Fibroblast of lung (primary cell): ENCODE measurements around the gene TUBGCP6. TPM values are rescaled to one million over a fixed set of nuclear protein-coding genes. Genes with fewer than 3 reads are reported as not detected.

ENCODE experiments used
- DNase-seq, 2 donors: peaks; one replicate each; pipeline versions ENCODE4 v3.0.0 to v3.0.0-alpha.2; 2010; ENCODE audit warnings: low read depth in 2 of 2
- H2AFZ ChIP-seq: 2 replicates; pipeline ENCODE4 v1.5.1; 2012; ENCODE audit warnings: low read length, control low read depth, inconsistent platforms
- H3K27ac ChIP-seq: 2 replicates; pipeline ENCODE4 v1.5.1; 2011; ENCODE audit warnings: low read length, control low read depth; ENCODE audit not compliant: insufficient read depth
- H3K27me3 ChIP-seq: 2 replicates; pipeline ENCODE4 v1.5.1; 2011; ENCODE audit warnings: mild to moderate bottlenecking, low read length; ENCODE audit not compliant: control insufficient read depth, insufficient read depth
- H3K36me3 ChIP-seq: 2 replicates; pipeline ENCODE4 v1.5.1; 2011; ENCODE audit warnings: low read length; ENCODE audit not compliant: control insufficient read depth, insufficient read depth
- H3K4me1 ChIP-seq: 2 replicates; pipeline ENCODE4 v1.5.1; 2011; ENCODE audit warnings: low read length; ENCODE audit not compliant: control insufficient read depth, insufficient read depth; ENCODE audit errors: extremely low read depth
- H3K4me2 ChIP-seq: 2 replicates; pipeline ENCODE4 v1.5.1; 2011; ENCODE audit warnings: low read length, control low read depth; ENCODE audit not compliant: insufficient read depth; ENCODE audit errors: extremely low read depth
- H3K4me3 ChIP-seq, 4 experiments: fragments of 200-600 bp in 1 of 4; sonication (generic) in 1 of 4; replicated peaks in 1 of 4; 2 replicates each; pipeline ENCODE4 v1.5.1; 2011 to 2016; ENCODE audit warnings: low read length in 4 of 4, low read depth in 3 of 4, mild to moderate bottlenecking in 3 of 4, control low read depth in 2 of 4, inconsistent platforms in 1 of 4, mixed read lengths in 1 of 4; ENCODE audit not compliant: insufficient read depth in 1 of 4; ENCODE audit errors: control extremely low read depth in 1 of 4
- H3K79me2 ChIP-seq: 2 replicates; pipeline ENCODE4 v1.5.1; 2012; ENCODE audit warnings: mild to moderate bottlenecking, low read length, inconsistent platforms; ENCODE audit not compliant: control insufficient read depth, insufficient read depth
- H3K9ac ChIP-seq: 2 replicates; pipeline ENCODE4 v1.5.1; 2011; ENCODE audit warnings: mild to moderate bottlenecking, low read length, control low read depth; ENCODE audit not compliant: insufficient read depth
- H3K9me3 ChIP-seq: 2 replicates; pipeline ENCODE4 v1.5.1; 2012; ENCODE audit warnings: low read depth, low read length; ENCODE audit not compliant: control insufficient read depth, insufficient read depth
- H4K20me1 ChIP-seq: 2 replicates; pipeline ENCODE4 v1.5.1; 2011; ENCODE audit warnings: low read length; ENCODE audit not compliant: control insufficient read depth, insufficient read depth; ENCODE audit errors: extremely low read depth
- EZH2 ChIP-seq: IDR thresholded peaks from 2 replicates; pipeline ENCODE4 v1.5.1; 2012; ENCODE audit warnings: low read length, control low read depth, mild to moderate bottlenecking; ENCODE audit errors: missing control alignments
- polyA minus RNA-seq: library from RNA; depleted of rRNA, polyadenylated mRNA; stranded (reverse); fragments of >200 nt; gene quantifications from 2 replicates; pipeline ENCODE4 v1.2.3, GENCODE V29; 2011; ENCODE audit warnings: low replicate concordance
- polyA plus RNA-seq, 2 donors: library from polyadenylated mRNA; depleted of rRNA in 1 of 2; stranded (reverse) in 1 of 2; unstranded in 1 of 2; fragments of >200 nt; gene quantifications; 2 replicates each; pipeline ENCODE4 v1.2.1, GENCODE V29; 2011 to 2012; ENCODE audit warnings: missing spikeins in 1 of 2
- total RNA-seq: library from RNA; depleted of rRNA; stranded (reverse); fragments of >200 nt; gene quantifications from 2 replicates; pipeline ENCODE4 v1.2.1, GENCODE V29; 2014
- TF ChIP-seq, protein P1 (sequence below), 2 donors: IDR thresholded peaks in 1 of 2; conservative IDR thresholded peaks in 1 of 2; 1 replicate in 1 of 2; 2 replicates in 1 of 2; pipeline ENCODE4 v1.5.1; 2011 to 2012; ENCODE audit warnings: low read length in 2 of 2, control low read depth in 1 of 2, inconsistent platforms in 1 of 2, low read depth in 1 of 2, mild to moderate bottlenecking in 1 of 2

Gene TUBGCP6, protein sequence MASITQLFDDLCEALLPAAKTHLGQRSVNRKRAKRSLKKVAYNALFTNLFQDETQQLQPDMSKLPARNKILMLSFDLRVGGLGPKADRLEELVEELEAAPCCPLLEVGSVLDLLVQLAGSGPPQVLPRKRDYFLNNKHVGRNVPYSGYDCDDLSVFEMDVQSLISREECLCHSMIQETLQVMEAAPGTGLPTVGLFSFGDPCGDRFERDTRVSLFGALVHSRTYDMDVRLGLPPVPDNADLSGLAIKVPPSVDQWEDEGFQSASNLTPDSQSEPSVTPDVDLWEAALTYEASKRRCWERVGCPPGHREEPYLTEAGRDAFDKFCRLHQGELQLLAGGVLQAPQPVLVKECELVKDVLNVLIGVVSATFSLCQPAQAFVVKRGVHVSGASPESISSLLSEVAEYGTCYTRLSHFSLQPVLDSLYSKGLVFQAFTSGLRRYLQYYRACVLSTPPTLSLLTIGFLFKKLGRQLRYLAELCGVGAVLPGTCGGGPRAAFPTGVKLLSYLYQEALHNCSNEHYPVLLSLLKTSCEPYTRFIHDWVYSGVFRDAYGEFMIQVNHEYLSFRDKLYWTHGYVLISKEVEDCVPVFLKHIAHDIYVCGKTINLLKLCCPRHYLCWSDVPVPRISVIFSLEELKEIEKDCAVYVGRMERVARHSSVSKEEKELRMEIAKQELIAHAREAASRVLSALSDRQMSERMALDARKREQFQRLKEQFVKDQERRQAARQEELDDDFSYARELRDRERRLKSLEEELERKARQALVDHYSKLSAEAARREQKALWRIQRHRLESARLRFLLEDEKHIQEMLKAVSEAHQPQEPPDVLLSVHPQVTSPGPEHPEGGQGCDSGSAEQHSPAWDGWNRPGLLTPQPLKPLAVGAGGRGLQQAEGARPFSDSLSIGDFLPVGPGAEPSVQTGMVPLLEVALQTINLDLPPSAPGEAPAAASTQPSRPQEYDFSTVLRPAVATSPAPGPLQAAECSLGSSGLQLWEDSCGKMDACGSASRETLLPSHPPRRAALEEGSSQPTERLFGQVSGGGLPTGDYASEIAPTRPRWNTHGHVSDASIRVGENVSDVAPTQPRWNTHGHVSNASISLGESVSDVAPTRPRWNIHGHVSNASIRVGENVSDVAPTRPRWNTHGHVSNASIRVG (N-terminal part only)
- 19.0 and 23.8 TPM in 2 replicates for total RNA-seq
- polyA plus RNA-seq: 6.7 and 7.3 TPM in 2 replicates
- polyA plus RNA-seq (2012): 10.8 and 11.2 TPM in 2 replicates
- polyA minus RNA-seq: 17.3 and 18.7 TPM in 2 replicates

DNA sequence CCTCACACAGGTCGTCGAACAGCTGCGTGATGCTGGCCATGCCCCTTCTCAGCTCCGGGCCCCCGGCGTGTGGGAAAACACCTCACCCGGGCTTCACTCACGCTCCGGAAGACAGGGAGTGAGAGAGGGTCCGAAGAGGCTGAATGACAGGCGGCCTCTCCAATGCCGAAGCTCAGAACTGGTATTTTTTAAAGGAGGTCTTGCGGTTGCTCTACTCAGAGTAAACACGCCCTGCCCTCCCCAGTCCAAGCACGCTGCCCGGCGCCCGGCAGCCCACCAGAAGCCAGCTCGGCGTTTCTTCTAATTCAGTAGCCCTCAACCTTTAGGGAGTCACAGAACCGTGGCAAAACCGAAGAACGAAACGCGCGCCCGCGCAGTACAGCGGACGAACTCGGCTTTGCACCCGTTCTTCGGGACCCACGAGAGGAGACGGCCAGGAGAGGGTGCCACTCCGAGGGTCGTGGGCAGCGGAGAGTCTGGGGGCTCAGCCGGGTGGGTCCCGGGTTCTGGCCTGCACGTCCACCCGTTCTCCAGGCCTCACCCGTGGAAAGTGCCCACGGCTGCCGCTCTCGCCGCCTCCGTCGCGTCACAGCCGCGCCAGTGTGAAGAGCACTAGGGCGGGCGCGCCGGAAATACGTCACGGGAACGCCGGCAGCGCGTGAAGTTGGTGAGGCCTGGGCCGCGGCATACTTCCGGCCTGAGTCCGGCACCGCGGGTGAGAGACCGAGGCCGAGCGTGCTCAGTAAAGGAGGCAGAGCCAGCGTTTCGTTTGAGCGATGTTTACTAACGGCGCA lies at the start of gene TUBGCP6:
Gene TUBGCP6 (minus strand): TSS at position 604 of the 794 bp plus-strand sequence. CDS start 564 bp downstream, at position 40.
- peak; percentile 91 to 94 for DNase-seq
- Histone ChIP-seq H3K4me1 (peaks cover 14% of the 10 kb centered on the region), H3K36me3 (peaks cover 35% of the 10 kb centered on the region), H3K27ac (peak within 1 kb of the TSS; percentile 88), H3K9me3 (no peaks in the 10 kb centered on the region), H3K4me3 (peak within 1 kb of the TSS; percentile 93 to 100 (median 95)), H4K20me1 (no peaks in the 10 kb centered on the region), H3K79me2 (peaks cover 58% of the 10 kb centered on the region), H2AFZ (peak within 1 kb of the TSS; percentile 95), H3K9ac (peak within 1 kb of the TSS; percentile 94), H3K27me3 (no peaks in the 10 kb centered on the region), H3K4me2 (peak within 1 kb of the TSS; percentile 98)
- TF ChIP-seq, protein P1, sequence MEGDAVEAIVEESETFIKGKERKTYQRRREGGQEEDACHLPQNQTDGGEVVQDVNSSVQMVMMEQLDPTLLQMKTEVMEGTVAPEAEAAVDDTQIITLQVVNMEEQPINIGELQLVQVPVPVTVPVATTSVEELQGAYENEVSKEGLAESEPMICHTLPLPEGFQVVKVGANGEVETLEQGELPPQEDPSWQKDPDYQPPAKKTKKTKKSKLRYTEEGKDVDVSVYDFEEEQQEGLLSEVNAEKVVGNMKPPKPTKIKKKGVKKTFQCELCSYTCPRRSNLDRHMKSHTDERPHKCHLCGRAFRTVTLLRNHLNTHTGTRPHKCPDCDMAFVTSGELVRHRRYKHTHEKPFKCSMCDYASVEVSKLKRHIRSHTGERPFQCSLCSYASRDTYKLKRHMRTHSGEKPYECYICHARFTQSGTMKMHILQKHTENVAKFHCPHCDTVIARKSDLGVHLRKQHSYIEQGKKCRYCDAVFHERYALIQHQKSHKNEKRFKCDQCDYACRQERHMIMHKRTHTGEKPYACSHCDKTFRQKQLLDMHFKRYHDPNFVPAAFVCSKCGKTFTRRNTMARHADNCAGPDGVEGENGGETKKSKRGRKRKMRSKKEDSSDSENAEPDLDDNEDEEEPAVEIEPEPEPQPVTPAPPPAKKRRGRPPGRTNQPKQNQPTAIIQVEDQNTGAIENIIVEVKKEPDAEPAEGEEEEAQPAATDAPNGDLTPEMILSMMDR (conservative IDR thresholded peaks at IDR 0.05 in 1 of 2, IDR thresholded peaks at IDR 0.05 in 1 of 2; ENCODE audit: low read depth in 1 of 2, low read length in 2 of 2): no peak
- TF ChIP-seq EZH2: no peak

DNA sequence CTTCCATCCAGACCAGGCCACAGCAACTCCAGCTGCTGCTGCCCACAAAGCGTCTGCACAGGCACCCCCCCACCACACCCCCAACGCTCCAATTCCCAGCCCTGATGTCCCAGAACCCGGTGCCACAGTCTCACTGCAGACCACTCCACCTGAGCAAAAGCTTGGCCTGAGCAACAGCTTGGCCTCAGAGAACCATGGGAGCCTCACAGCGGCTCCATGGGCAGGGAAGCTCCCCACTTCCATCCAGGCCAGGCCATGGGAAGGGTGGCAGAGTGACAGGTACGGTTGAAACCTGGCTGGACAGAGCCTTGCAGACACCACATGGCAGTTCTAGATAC lies 49.5 kb upstream of the TUBGCP6 start:
- no peaks in the 10 kb centered on the region for H3K27me3 ChIP-seq
- no peak for TF ChIP-seq EZH2
- TF ChIP-seq, protein P1 (conservative IDR thresholded peaks at IDR 0.05 in 1 of 2, IDR thresholded peaks at IDR 0.05 in 1 of 2; ENCODE audit: low read depth in 1 of 2, low read length in 2 of 2): no peak
- no peak overlapping the region for H3K9ac ChIP-seq
- H3K4me1 ChIP-seq: peaks cover 31% of the 10 kb centered on the region
- H3K4me2 ChIP-seq: peak overlapping the region; percentile 64
- H3K79me2 ChIP-seq: peaks cover 92% of the 10 kb centered on the region
- DNase-seq: no peak
- H4K20me1 ChIP-seq: peaks cover 2% of the 10 kb centered on the region
- H3K27ac ChIP-seq: peak overlapping the region; percentile 84
- no peak overlapping the region for H3K4me3 ChIP-seq
- peaks cover 25% of the 10 kb centered on the region for H3K36me3 ChIP-seq
- no peaks in the 10 kb centered on the region for H3K9me3 ChIP-seq
- no peak overlapping the region for H2AFZ ChIP-seq
